Fibroblast of the aortic adventitia (primary cell): ENCODE results near the gene ZNF408. TPM values are rescaled to one million over a fixed set of nuclear protein-coding genes. Genes with fewer than 3 reads are reported as not detected.
A peak's percentile ranks its signal among the peaks of the same experiment; 100 is the strongest.

ENCODE experiments used
- DNase-seq: peaks from one replicate; pipeline ENCODE4 v3.0.0-alpha.2; 2010; ENCODE audit warnings: low read depth
- H3K4me3 ChIP-seq: 2 replicates; pipeline ENCODE4 v1.5.1; 2011; ENCODE audit warnings: low read depth, mild to moderate bottlenecking, control low read depth, low read length, moderate library complexity
- total RNA-seq: library from RNA; depleted of rRNA; stranded (reverse); fragments of >200 nt; gene quantifications from 2 replicates; pipeline ENCODE4 v1.2.3, GENCODE V29; 2012; ENCODE audit warnings: low replicate concordance
- TF ChIP-seq, protein P1 (sequence below): IDR thresholded peaks from 2 replicates; pipeline ENCODE4 v1.5.1; 2011; ENCODE audit warnings: mild to moderate bottlenecking, low read length, control low read depth, inconsistent platforms; ENCODE audit not compliant: insufficient read depth

The ZNF408 gene
- total RNA-seq, 1 donor = 9.3 TPM

DNA sequence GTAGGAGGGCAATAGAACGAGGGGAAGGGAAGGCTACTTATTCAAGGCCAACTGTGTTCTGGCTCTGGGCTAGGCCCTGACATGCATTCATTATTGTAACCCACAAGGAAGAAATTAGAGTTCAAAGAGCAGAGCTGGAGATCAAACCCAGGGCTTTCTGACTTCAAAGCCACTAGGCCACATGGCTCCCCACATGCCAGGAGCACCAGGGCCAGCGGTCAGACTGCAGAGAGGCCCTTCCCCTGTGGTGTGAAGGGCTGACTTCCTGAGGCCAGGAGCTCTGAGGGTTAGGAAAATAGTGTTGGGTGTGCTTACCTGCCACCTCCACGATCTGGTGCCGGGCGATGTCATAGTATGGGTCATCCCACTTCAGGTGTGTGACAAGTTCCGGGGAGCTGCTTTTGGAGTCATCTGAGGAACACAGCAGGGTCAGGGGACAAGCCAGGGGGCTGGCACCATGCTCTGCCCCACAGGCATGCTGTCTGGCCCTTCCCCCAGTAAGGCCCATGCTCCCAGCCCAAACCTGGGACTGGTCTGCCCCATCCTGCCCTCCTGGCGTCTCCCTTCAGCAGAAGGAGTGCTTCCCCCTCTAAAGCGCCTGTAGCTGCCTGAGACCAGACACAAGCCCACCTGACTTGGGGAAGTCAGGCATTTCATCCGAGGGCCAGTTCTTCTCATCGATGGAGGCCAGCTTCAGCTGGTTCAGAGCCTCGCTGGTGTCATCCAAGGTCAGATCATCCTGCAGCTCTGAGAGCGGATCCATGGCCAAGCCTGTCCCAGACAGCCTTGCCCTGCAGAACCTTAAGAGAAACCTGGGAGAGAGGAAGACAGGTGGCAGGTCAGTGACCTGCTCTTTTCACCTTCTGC is 5.3 kb upstream of the ZNF408 start:
- TF ChIP-seq, protein P1, sequence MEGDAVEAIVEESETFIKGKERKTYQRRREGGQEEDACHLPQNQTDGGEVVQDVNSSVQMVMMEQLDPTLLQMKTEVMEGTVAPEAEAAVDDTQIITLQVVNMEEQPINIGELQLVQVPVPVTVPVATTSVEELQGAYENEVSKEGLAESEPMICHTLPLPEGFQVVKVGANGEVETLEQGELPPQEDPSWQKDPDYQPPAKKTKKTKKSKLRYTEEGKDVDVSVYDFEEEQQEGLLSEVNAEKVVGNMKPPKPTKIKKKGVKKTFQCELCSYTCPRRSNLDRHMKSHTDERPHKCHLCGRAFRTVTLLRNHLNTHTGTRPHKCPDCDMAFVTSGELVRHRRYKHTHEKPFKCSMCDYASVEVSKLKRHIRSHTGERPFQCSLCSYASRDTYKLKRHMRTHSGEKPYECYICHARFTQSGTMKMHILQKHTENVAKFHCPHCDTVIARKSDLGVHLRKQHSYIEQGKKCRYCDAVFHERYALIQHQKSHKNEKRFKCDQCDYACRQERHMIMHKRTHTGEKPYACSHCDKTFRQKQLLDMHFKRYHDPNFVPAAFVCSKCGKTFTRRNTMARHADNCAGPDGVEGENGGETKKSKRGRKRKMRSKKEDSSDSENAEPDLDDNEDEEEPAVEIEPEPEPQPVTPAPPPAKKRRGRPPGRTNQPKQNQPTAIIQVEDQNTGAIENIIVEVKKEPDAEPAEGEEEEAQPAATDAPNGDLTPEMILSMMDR = no peak
- no peak overlapping the region for H3K4me3 ChIP-seq
- DNase-seq = no peak

- no peak for DNase-seq
- TF ChIP-seq, protein P1 = no peak
- H3K4me3 ChIP-seq = no peak overlapping the region
Measured at GRCh38 chr11:46696212-46696558, 4.6 kb upstream of the ZNF408 start.

DNA sequence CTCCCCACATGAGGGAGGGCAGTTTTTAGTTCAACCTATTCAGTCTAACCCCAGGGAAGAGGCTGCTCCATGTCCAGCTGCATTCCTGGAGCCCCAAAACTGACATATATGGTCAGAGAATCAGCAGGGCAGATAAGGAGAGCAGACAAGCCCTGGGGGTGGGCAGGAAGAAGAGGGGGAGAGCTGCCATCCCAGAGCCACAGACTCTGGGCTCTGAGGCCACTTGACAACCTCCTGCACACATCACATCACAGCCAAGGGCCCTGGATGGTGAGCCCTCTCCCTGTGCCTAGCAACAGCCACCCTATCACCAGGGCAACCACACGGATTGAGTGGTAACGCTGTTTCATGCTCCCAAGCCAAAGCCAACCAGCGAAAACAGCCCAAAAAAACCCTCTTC is 3.5 kb upstream of the ZNF408 start:
- TF ChIP-seq, protein P1 = no peak
- peak; percentile 13 for DNase-seq

DNA sequence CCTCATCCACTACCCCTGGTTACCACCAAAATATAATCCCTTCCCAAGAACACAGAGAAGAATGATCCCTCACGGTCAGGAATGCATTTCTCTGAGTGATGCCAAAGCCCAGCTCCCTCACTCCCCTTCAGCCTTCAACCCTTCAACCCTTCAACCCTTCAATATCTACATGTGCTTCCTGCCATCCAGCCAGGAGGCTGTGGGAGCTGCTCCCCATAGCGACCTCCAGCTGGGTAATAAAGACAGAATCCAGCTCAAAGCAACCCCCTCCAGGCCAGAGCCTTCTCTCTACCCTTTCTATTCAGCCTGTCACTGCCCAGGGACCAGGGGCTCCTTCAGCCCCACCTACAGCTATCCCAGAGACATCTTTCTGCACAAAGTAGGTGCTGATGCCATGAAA is 3.1 kb upstream of the ZNF408 start:
- TF ChIP-seq, protein P1 = no peak
- H3K4me3 ChIP-seq = no peak overlapping the region
- no peak for DNase-seq

More for the DNA sequence above, 3.5 kb upstream of the ZNF408 start:
- H3K4me3 ChIP-seq = no peak overlapping the region

GRCh38 chr11:46698597-46698996 is 2.2 kb upstream of the ZNF408 start:
- no peak for DNase-seq
- H3K4me3 ChIP-seq = no peak overlapping the region
- TF ChIP-seq, protein P1 = no peak

GRCh38 chr11:46701078-46701654 is 335 bp downstream of the ZNF408 start:
- no peak for DNase-seq
- H3K4me3 ChIP-seq = peak overlapping the region; percentile 99
- TF ChIP-seq, protein P1 = no peak
